ENCODE measurements around the gene SLC28A2.

DNA sequence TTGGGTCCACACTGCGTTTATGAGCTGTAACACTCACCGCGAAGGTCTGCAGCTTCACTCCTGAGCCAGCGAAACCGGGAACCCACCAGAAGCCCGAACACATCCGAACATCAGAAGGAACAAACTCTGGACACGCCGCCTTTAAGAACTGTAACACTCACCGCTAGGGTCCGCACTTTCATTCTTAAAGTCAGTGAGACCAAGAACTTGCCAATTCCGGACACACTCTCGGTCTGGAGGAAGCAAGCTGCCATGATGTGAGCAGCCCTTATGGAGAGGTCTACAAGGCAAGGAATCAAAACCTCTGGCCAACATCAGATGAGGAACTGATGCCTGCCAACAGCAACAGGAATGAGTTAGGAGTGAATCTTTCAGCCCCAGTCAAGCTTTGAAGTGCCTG lies 62.9 kb downstream of the SLC28A2 start:
- no peak for TF ChIP-seq ESRRA (CRISPR knock-in tag; IDR thresholded peaks at IDR 0.05; ENCODE audit: borderline replicate concordance)
- no peak for TF ChIP-seq CTCF (IDR thresholded peaks at IDR 0.05)
- TF ChIP-seq E2F4 (CRISPR knock-in tag; IDR thresholded peaks at IDR 0.05; ENCODE audit: borderline replicate concordance, low read depth), result no peak
- TF ChIP-seq ETV6 (CRISPR knock-in tag; IDR thresholded peaks at IDR 0.05), result no peak
- no peak for TF ChIP-seq FOXP1 (CRISPR knock-in tag; IDR thresholded peaks at IDR 0.05; ENCODE audit: borderline replicate concordance)
- no peak for TF ChIP-seq ZNF138 (CRISPR knock-in tag; conservative IDR thresholded peaks at IDR 0.05)
- TF ChIP-seq ZBTB21 (CRISPR knock-in tag; IDR thresholded peaks at IDR 0.05; ENCODE audit: borderline replicate concordance), result no peak
- TF ChIP-seq STAT6 (CRISPR knock-in tag; conservative IDR thresholded peaks at IDR 0.05; ENCODE audit: low read depth), result no peak
- no peak for TF ChIP-seq CREB1 (CRISPR knock-in tag; IDR thresholded peaks at IDR 0.05)
- TF ChIP-seq, protein P1, sequence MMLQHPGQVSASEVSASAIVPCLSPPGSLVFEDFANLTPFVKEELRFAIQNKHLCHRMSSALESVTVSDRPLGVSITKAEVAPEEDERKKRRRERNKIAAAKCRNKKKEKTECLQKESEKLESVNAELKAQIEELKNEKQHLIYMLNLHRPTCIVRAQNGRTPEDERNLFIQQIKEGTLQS (CRISPR knock-in tag; conservative IDR thresholded peaks at IDR 0.05), result no peak
- TF ChIP-seq USF2 (CRISPR knock-in tag; IDR thresholded peaks at IDR 0.05), result no peak
